Neural cell (in vitro differentiated cells): ENCODE measurements around the gene APOL6. TPM values are rescaled to one million over a fixed set of nuclear protein-coding genes. Genes with fewer than 3 reads are reported as not detected.

Experiments
- H2AFZ ChIP-seq: fragments of 200-600, 300-800 bp; sonication (generic), shearing (Covaris generic); 2 replicates; pipeline ENCODE4 v1.6.0; 2014; ENCODE audit warnings: low read depth, mild to moderate bottlenecking, antibody characterized with exemption, low read length, moderate library complexity
- H3F3A ChIP-seq: fragments of 200-600 bp; shearing (Covaris generic); 2 replicates; pipeline ENCODE4 v1.6.1; 2016; ENCODE audit warnings: mild to moderate bottlenecking, moderate library complexity, mixed read lengths, antibody characterized with exemption, low read length; ENCODE audit not compliant: insufficient read depth, poor library complexity, severe bottlenecking
- H3K27ac ChIP-seq: fragments of 200-600, 300-800 bp; sonication (generic), shearing (Covaris generic); 2 replicates; pipeline ENCODE4 v1.5.1; 2014; ENCODE audit warnings: mild to moderate bottlenecking, low read length, moderate library complexity
- H3K27me3 ChIP-seq: fragments of 300-800, 200-600 bp; sonication (generic), shearing (Covaris generic); 2 replicates; pipeline ENCODE4 v1.6.0; 2014; ENCODE audit warnings: mild to moderate bottlenecking, low read depth, low read length, moderate library complexity; ENCODE audit not compliant: insufficient read depth
- H3K36me3 ChIP-seq: fragments of 300-800, 200-600 bp; sonication (generic), shearing (Covaris generic); 2 replicates; pipeline ENCODE4 v1.5.1; 2014; ENCODE audit warnings: mild to moderate bottlenecking, antibody characterized with exemption, low read length, moderate library complexity; ENCODE audit not compliant: insufficient read depth
- H3K4me2 ChIP-seq: fragments of 300-800, 200-600 bp; sonication (generic), shearing (Covaris generic); 2 replicates; pipeline ENCODE4 v1.6.0; 2014; ENCODE audit warnings: mild to moderate bottlenecking, low read length
- H3K4me3 ChIP-seq: fragments of 300-800, 200-600 bp; sonication (generic), shearing (Covaris generic); 2 replicates; pipeline ENCODE4 v1.5.1; 2014; ENCODE audit warnings: mild to moderate bottlenecking, low read length, moderate library complexity
- H3K79me2 ChIP-seq: fragments of 200-600 bp; shearing (Covaris generic); replicated peaks from 2 replicates; pipeline ENCODE4 v1.6.0; 2014; ENCODE audit warnings: mild to moderate bottlenecking, low read length, moderate library complexity; ENCODE audit not compliant: insufficient read depth
- H3K9ac ChIP-seq: fragments of 300-800, 200-600 bp; sonication (generic), shearing (Covaris generic); 2 replicates; pipeline ENCODE4 v1.6.1; 2016; ENCODE audit warnings: mild to moderate bottlenecking, low read length, mixed read lengths
- H3K9me2 ChIP-seq: fragments of 200-600 bp; shearing (Covaris generic); 2 replicates; pipeline ENCODE4 v1.6.1; 2016; ENCODE audit warnings: mild to moderate bottlenecking, low read length, mixed read lengths; ENCODE audit not compliant: insufficient read depth
- H3K9me3 ChIP-seq: fragments of 200-600, 300-800 bp; sonication (generic), shearing (Covaris generic); 2 replicates; pipeline ENCODE4 v1.6.1; 2016; ENCODE audit warnings: mild to moderate bottlenecking, mixed run types, low read length, moderate library complexity, mixed read lengths
- H4K20me1 ChIP-seq: fragments of 200-600 bp; shearing (Covaris generic); 2 replicates; pipeline ENCODE4 v1.6.1; 2016; ENCODE audit warnings: mild to moderate bottlenecking, mixed run types; ENCODE audit not compliant: insufficient read depth
- EP300 ChIP-seq: fragments of 450-650 bp; conservative IDR thresholded peaks from 2 replicates; pipeline ENCODE4 v1.6.1; 2014; ENCODE audit warnings: antibody characterized with exemption, mild to moderate bottlenecking, moderate library complexity; ENCODE audit not compliant: poor library complexity, severe bottlenecking
- EZH2 ChIP-seq: fragments of 200-600, 300-800 bp; shearing (Covaris generic), sonication (generic); IDR thresholded peaks from 2 replicates; pipeline ENCODE4 v1.6.1; 2014; ENCODE audit warnings: antibody characterized with exemption, low read length, borderline replicate concordance, mild to moderate bottlenecking; ENCODE audit not compliant: insufficient read depth, poor library complexity, severe bottlenecking
- MXI1 ChIP-seq: fragments of 450-650 bp; conservative IDR thresholded peaks from 2 replicates; pipeline ENCODE4 v1.6.1; 2014; ENCODE audit warnings: antibody characterized with exemption, mild to moderate bottlenecking; ENCODE audit not compliant: poor library complexity, severe bottlenecking
- POLR2AphosphoS5 ChIP-seq: IDR thresholded peaks from 2 replicates; pipeline ENCODE4 v1.6.1; 2012
- RAD21 ChIP-seq: fragments of 450-650 bp; conservative IDR thresholded peaks from 2 replicates; pipeline ENCODE4 v1.6.1; 2014; ENCODE audit warnings: antibody characterized with exemption, mild to moderate bottlenecking, moderate library complexity
- SMC3 ChIP-seq: fragments of 450-650 bp; conservative IDR thresholded peaks from 2 replicates; pipeline ENCODE4 v1.6.1; 2014; ENCODE audit warnings: antibody characterized with exemption, mild to moderate bottlenecking, moderate library complexity; ENCODE audit not compliant: poor library complexity
- TAF1 ChIP-seq: IDR thresholded peaks from 2 replicates; pipeline ENCODE4 v1.6.1; 2012; ENCODE audit warnings: low read depth
- polyA plus RNA-seq: library from polyadenylated mRNA; depleted of rRNA; stranded (reverse); fragments of >200 nt; gene quantifications from 2 replicates; pipeline ENCODE4 v1.2.3, GENCODE V29; 2014
- TF ChIP-seq, protein P1 (sequence below): fragments of 450-650 bp; IDR thresholded peaks from 2 replicates; pipeline ENCODE4 v1.5.1; 2014; ENCODE audit warnings: antibody characterized with exemption, mild to moderate bottlenecking, moderate library complexity; ENCODE audit not compliant: poor library complexity, severe bottlenecking
- TF ChIP-seq, protein P2 (sequence below): IDR thresholded peaks from 2 replicates; pipeline ENCODE4 v1.6.1; 2012; ENCODE audit warnings: borderline replicate concordance

APOL6 gene
- polyA plus RNA-seq, 1 donor from 2014 or later, result not detected

DNA sequence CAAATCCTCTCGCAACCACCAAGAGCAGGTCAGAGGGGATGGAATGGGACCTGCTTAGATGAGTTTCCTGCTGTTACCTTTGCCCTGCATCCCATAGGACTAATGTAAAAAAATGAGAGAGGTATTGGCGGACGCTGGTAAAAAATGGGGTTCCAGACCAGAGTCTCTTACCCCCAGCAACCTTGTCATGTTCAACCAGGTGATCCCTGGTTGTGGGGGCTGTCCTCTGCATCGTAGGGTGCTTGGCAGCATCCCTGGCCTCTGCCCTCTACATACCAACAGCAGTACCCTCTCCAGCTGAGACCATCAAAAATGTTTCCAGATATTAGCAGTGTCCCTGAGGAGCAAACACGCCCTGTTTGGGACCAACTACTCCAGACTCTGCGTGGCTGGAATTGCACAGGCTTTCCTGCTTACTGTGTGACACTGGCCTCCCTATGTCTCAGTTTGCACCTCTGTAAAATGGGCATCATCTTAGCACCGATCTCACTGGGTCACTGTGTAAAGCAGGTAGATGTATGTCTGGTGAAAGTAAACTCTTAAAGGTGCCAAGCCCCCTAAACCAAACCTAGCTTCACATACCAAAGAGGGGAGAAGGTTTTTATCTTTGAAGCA, 1.5 kb downstream of the APOL6 start:
- no peak overlapping the region for H3K4me3 ChIP-seq
- no peaks in the 10 kb centered on the region for H3K36me3 ChIP-seq
- no peaks in the 10 kb centered on the region for H3K9me2 ChIP-seq
- no peaks in the 10 kb centered on the region for H3F3A ChIP-seq
- no peak overlapping the region for H2AFZ ChIP-seq
- H3K4me2 ChIP-seq, result no peak overlapping the region
- H3K27ac ChIP-seq, result no peak overlapping the region
- H3K79me2 ChIP-seq, result no peaks in the 10 kb centered on the region
- no peak overlapping the region for H3K9ac ChIP-seq
- no peaks in the 10 kb centered on the region for H3K27me3 ChIP-seq
- no peak for TF ChIP-seq EZH2
- TF ChIP-seq MXI1, result no peak
- no peak for TF ChIP-seq POLR2AphosphoS5
- no peak for TF ChIP-seq EP300
- TF ChIP-seq, protein P1, sequence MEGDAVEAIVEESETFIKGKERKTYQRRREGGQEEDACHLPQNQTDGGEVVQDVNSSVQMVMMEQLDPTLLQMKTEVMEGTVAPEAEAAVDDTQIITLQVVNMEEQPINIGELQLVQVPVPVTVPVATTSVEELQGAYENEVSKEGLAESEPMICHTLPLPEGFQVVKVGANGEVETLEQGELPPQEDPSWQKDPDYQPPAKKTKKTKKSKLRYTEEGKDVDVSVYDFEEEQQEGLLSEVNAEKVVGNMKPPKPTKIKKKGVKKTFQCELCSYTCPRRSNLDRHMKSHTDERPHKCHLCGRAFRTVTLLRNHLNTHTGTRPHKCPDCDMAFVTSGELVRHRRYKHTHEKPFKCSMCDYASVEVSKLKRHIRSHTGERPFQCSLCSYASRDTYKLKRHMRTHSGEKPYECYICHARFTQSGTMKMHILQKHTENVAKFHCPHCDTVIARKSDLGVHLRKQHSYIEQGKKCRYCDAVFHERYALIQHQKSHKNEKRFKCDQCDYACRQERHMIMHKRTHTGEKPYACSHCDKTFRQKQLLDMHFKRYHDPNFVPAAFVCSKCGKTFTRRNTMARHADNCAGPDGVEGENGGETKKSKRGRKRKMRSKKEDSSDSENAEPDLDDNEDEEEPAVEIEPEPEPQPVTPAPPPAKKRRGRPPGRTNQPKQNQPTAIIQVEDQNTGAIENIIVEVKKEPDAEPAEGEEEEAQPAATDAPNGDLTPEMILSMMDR, result no peak
- TF ChIP-seq, protein P2, sequence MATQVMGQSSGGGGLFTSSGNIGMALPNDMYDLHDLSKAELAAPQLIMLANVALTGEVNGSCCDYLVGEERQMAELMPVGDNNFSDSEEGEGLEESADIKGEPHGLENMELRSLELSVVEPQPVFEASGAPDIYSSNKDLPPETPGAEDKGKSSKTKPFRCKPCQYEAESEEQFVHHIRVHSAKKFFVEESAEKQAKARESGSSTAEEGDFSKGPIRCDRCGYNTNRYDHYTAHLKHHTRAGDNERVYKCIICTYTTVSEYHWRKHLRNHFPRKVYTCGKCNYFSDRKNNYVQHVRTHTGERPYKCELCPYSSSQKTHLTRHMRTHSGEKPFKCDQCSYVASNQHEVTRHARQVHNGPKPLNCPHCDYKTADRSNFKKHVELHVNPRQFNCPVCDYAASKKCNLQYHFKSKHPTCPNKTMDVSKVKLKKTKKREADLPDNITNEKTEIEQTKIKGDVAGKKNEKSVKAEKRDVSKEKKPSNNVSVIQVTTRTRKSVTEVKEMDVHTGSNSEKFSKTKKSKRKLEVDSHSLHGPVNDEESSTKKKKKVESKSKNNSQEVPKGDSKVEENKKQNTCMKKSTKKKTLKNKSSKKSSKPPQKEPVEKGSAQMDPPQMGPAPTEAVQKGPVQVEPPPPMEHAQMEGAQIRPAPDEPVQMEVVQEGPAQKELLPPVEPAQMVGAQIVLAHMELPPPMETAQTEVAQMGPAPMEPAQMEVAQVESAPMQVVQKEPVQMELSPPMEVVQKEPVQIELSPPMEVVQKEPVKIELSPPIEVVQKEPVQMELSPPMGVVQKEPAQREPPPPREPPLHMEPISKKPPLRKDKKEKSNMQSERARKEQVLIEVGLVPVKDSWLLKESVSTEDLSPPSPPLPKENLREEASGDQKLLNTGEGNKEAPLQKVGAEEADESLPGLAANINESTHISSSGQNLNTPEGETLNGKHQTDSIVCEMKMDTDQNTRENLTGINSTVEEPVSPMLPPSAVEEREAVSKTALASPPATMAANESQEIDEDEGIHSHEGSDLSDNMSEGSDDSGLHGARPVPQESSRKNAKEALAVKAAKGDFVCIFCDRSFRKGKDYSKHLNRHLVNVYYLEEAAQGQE, result no peak
- no peak for TF ChIP-seq RAD21
- TF ChIP-seq SMC3, result no peak
- no peak for TF ChIP-seq TAF1
- no peaks in the 10 kb centered on the region for H4K20me1 ChIP-seq
- H3K9me3 ChIP-seq, result no peaks in the 10 kb centered on the region

DNA sequence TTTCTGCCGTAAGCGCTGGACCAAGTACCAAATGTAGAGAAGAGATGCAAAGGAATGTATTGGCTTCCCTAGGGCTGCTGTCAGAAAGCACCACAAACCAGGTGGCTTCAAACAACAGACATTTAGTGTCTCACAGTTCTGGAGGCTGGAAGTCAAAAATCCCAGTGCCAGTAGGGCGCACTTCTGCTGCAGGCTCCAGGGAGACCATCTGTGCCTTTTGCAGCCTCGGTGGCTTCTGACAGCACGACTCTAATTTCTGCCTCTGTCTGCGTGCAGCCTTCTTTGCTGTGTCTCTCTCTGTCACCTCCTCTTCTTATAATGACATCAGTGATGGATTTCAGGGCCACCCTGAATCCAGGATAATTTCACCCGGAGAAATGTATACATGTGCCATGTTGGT, 2.8 kb downstream of the APOL6 start:
- TF ChIP-seq EZH2 (no peak), POLR2AphosphoS5 (no peak), MXI1 (no peak), EP300 (no peak), TAF1 (no peak), RAD21 (no peak), SMC3 (no peak)
- TF ChIP-seq, protein P2, result no peak
- TF ChIP-seq, protein P1, result no peak
- Histone ChIP-seq H3K4me2 (no peak overlapping the region), H3K4me3 (no peak overlapping the region), H4K20me1 (no peaks in the 10 kb centered on the region), H2AFZ (no peak overlapping the region), H3F3A (no peaks in the 10 kb centered on the region), H3K9me3 (no peaks in the 10 kb centered on the region), H3K36me3 (no peaks in the 10 kb centered on the region), H3K9me2 (no peaks in the 10 kb centered on the region), H3K79me2 (no peaks in the 10 kb centered on the region), H3K27ac (no peak overlapping the region), H3K27me3 (no peaks in the 10 kb centered on the region), H3K9ac (no peak overlapping the region)
